Panc1 (cell line): Measurements from ENCODE around the gene CHIA.

Source experiments
- CTCF ChIP-seq: fragments of 450-650 bp; IDR thresholded peaks from 2 replicates; pipeline ENCODE4 v1.5.1; 2017; ENCODE audit warnings: mild to moderate bottlenecking
- POLR2AphosphoS5 ChIP-seq: IDR thresholded peaks from 2 replicates; pipeline ENCODE4 v1.6.1; 2012; ENCODE audit warnings: mild to moderate bottlenecking, low read depth, low read length, moderate library complexity

- TF ChIP-seq CTCF: no peak
- no peak for TF ChIP-seq POLR2AphosphoS5
Measured at GRCh38 chr1:111253876-111254275, 36.8 kb upstream of the CHIA start.
